ENCODE measurements around the gene NFATC2.

Gene NFATC2

GRCh38 chr20:51382986-51383821 lies 159.3 kb downstream of the NFATC2 start:
- peak overlapping the region; percentile 91 for H3K27ac ChIP-seq (ENCODE audit: low read depth, low read length)

GRCh38 chr20:51382111-51382985 lies 160.2 kb downstream of the NFATC2 start:
- no peak for TF ChIP-seq EZH2phosphoT487 (IDR thresholded peaks at IDR 0.05; ENCODE audit: borderline replicate concordance, low read length)
- no peak for TF ChIP-seq CTCF (IDR thresholded peaks at IDR 0.05; ENCODE audit: low read depth, low read length, poor library complexity, severe bottlenecking)
- H3K27ac ChIP-seq (ENCODE audit: low read depth, low read length): peak overlapping the region; percentile 91
- H3K9me3 ChIP-seq (ENCODE audit: control insufficient read depth, insufficient read depth, low read length): no peaks in the 10 kb centered on the region
- peaks cover 9% of the 10 kb centered on the region for H3K36me3 ChIP-seq (ENCODE audit: control insufficient read depth, low read length)
- H3K4me1 ChIP-seq (ENCODE audit: control insufficient read depth, low read length): peaks cover 93% of the 10 kb centered on the region
- peak overlapping the region; percentile 16 for H3K4me3 ChIP-seq (ENCODE audit: low read length)
- H3F3A ChIP-seq (ENCODE audit: control insufficient read depth, insufficient read depth): peaks cover 1% of the 10 kb centered on the region; the same call in 1 of the 2 replicates
- no peaks in the 10 kb centered on the region for H3K9me2 ChIP-seq (replicated peaks; ENCODE audit: control insufficient read depth, low read length)
- H3K4me2 ChIP-seq (ENCODE audit: low read length): peak overlapping the region; percentile 40
- no peaks in the 10 kb centered on the region for H3K27me3 ChIP-seq (ENCODE audit: control insufficient read depth, low read length)
- H3K79me2 ChIP-seq (ENCODE audit: control insufficient read depth, low read length): no peaks in the 10 kb centered on the region
- H4K20me1 ChIP-seq (ENCODE audit: control insufficient read depth, insufficient read depth, low read depth, low read length): no peaks in the 10 kb centered on the region

More at GRCh38 chr20:51382986-51383821, 159.3 kb downstream of the NFATC2 start:
- no peaks in the 10 kb centered on the region for H3K9me3 ChIP-seq (ENCODE audit: control insufficient read depth, insufficient read depth, low read length)
- no peaks in the 10 kb centered on the region for H3K27me3 ChIP-seq (ENCODE audit: control insufficient read depth, low read length)
- no peaks in the 10 kb centered on the region for H3K9me2 ChIP-seq (replicated peaks; ENCODE audit: control insufficient read depth, low read length)
- H3K79me2 ChIP-seq (ENCODE audit: control insufficient read depth, low read length): no peaks in the 10 kb centered on the region
- no peak for TF ChIP-seq CTCF (IDR thresholded peaks at IDR 0.05; ENCODE audit: low read depth, low read length, poor library complexity, severe bottlenecking)
- no peak for TF ChIP-seq EZH2phosphoT487 (IDR thresholded peaks at IDR 0.05; ENCODE audit: borderline replicate concordance, low read length)
- H3K4me1 ChIP-seq (ENCODE audit: control insufficient read depth, low read length): peaks cover 97% of the 10 kb centered on the region
- peaks cover 18% of the 10 kb centered on the region for H3K36me3 ChIP-seq (ENCODE audit: control insufficient read depth, low read length)
- peak overlapping the region; percentile 40 for H3K4me2 ChIP-seq (ENCODE audit: low read length)
- peak overlapping the region; percentile 24 for H3K4me3 ChIP-seq (ENCODE audit: low read length)
- H3F3A ChIP-seq (ENCODE audit: control insufficient read depth, insufficient read depth): peaks cover 10% of the 10 kb centered on the region; the same call in 1 of the 2 replicates
- H4K20me1 ChIP-seq (ENCODE audit: control insufficient read depth, insufficient read depth, low read depth, low read length): no peaks in the 10 kb centered on the region

- Histone ChIP-seq H3K4me1 (ENCODE audit: control insufficient read depth, low read length) (peaks cover 85% of the 10 kb centered on the region), H3K4me2 (ENCODE audit: low read length) (peak overlapping the region; percentile 86), H3K27me3 (ENCODE audit: control insufficient read depth, low read length) (no peaks in the 10 kb centered on the region), H3K4me3 (ENCODE audit: low read length) (peak overlapping the region; percentile 63; the same call in 1 of the 2 replicates), H3K27ac (ENCODE audit: low read depth, low read length) (peak overlapping the region; percentile 91), H3F3A (ENCODE audit: control insufficient read depth, insufficient read depth) (no peaks in the 10 kb centered on the region; the same call in 1 of the 2 replicates), H3K36me3 (ENCODE audit: control insufficient read depth, low read length) (peaks cover 9% of the 10 kb centered on the region), H3K9me2 (replicated peaks; ENCODE audit: control insufficient read depth, low read length) (no peaks in the 10 kb centered on the region), H4K20me1 (ENCODE audit: control insufficient read depth, insufficient read depth, low read depth, low read length) (no peaks in the 10 kb centered on the region), H3K79me2 (ENCODE audit: control insufficient read depth, low read length) (no peaks in the 10 kb centered on the region), H3K9me3 (ENCODE audit: control insufficient read depth, insufficient read depth, low read length) (no peaks in the 10 kb centered on the region)
- TF ChIP-seq CTCF (IDR thresholded peaks at IDR 0.05; ENCODE audit: low read depth, low read length, poor library complexity, severe bottlenecking) (peak; percentile 19), EZH2phosphoT487 (IDR thresholded peaks at IDR 0.05; ENCODE audit: borderline replicate concordance, low read length) (no peak)
Observed at GRCh38 chr20:51381557-51381956, 161.0 kb downstream of the NFATC2 start.

Data from DOHH2 (cell line).